ENCODE data around the gene WWTR1.

DNA sequence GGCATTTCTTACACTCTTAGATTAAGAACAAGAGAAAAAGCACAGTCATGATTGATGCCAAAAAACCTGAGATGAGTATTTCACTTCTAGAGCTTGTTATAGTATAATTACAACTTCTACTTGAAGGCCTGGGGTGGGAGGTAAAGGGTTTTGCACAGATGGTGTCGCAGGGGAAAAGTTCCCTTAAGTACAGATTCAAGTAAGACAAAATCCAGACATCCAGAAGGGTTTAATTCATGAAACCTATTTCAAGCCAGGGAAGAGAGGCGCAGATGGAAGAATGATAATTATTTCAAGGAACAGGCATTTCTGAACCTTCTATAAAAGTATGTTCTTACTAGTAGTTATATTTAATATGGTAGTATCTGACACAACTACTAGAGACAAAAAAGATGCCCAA is 112.8 kb downstream of the WWTR1 start:
- TF ChIP-seq CTCF (conservative IDR thresholded peaks at IDR 0.05; ENCODE audit: low read depth, low read length) (no peak), EZH2phosphoT487 (IDR thresholded peaks at IDR 0.05; ENCODE audit: borderline replicate concordance, low read length) (no peak)

All from PC-3 (cell line).